Uterus (tissue), 4 donors: ENCODE data around the gene URB2. TPM values are rescaled to one million over a fixed set of nuclear protein-coding genes. Genes with fewer than 3 reads are reported as not detected.

Source experiments
- DNase-seq, 2 donors: peaks; one replicate each; pipeline ENCODE4 v3.0.0-alpha.2; 2019 to 2020
- H3K27ac ChIP-seq, 2 donors: fragments of 200-600 bp; sonication (generic); 1 replicate in 1 of 2; 2 replicates in 1 of 2; pipeline ENCODE4 v1.5.1; 2016 to 2018
- H3K27me3 ChIP-seq, 2 donors: fragments of 200-600 bp; sonication (generic); one replicate each; pipeline ENCODE4 v1.5.1; 2018 to 2019; ENCODE audit warnings: control low read depth in 1 of 2
- H3K36me3 ChIP-seq, 2 donors: fragments of 200-600 bp; sonication (generic); one replicate each; pipeline ENCODE4 v1.5.1; 2019; ENCODE audit warnings: control low read depth in 1 of 2
- H3K4me1 ChIP-seq, 2 donors: fragments of 200-600 bp; sonication (generic); one replicate each; pipeline ENCODE4 v1.5.1; 2018 to 2019; ENCODE audit warnings: control low read depth in 1 of 2
- H3K4me3 ChIP-seq, 2 donors: fragments of 200-600 bp; sonication (generic); 1 replicate in 1 of 2; 2 replicates in 1 of 2; pipeline ENCODE4 v1.5.1; 2018 to 2019; ENCODE audit warnings: mild to moderate bottlenecking in 1 of 2
- H3K9me3 ChIP-seq, 2 donors: fragments of 200-600 bp; sonication (generic); one replicate each; pipeline ENCODE4 v1.5.1; 2019; ENCODE audit warnings: control low read depth in 1 of 2
- CTCF ChIP-seq, 4 experiments: fragments of 200-600 bp in 2 of 4; fragments of 450-650 bp in 2 of 4; sonication (generic) in 2 of 4; IDR thresholded peaks; one replicate each; pipeline ENCODE4 v1.5.1; 2016 to 2019; ENCODE audit warnings: antibody characterized with exemption in 4 of 4, mild to moderate bottlenecking in 2 of 4, moderate library complexity in 1 of 4
- POLR2A ChIP-seq, 2 donors: fragments of 450-650 bp; IDR thresholded peaks; one replicate each; pipeline ENCODE4 v1.6.1; 2016; ENCODE audit warnings: antibody characterized with exemption in 2 of 2, mild to moderate bottlenecking in 1 of 2, moderate library complexity in 1 of 2
- intact Hi-C: fragments of 100-400 bp; cut with DNase I; formaldehyde crosslinking; loops from one replicate; pipeline ENCODE4 v1.15.1; 2023; ENCODE audit warnings: low total_unique reads
- total RNA-seq, 4 donors: library from RNA; depleted of rRNA in 3 of 4; stranded (reverse); fragments of >200 nt in 3 of 4; gene quantifications; one replicate each; pipeline versions ENCODE4 v1.1.0 to v1.2.4, GENCODE V29; 2014 to 2023
- donor health status: DM: yes; HTN: yes; CAD: no.

URB2 gene
- total RNA-seq, 4 donors from 2014 or later = 2.3 to 17.8 (median 8.6) TPM

GRCh38 chr1:229657993-229658755, 32.1 kb downstream of the URB2 start:
- Histone ChIP-seq H3K4me1 (no peaks in the 10 kb centered on the region), H3K4me3 (no peak overlapping the region), H3K9me3 (no peaks in the 10 kb centered on the region), H3K36me3 (no peaks in the 10 kb centered on the region), H3K27me3 (no peaks in the 10 kb centered on the region), H3K27ac (no peak overlapping the region)
- no peak for DNase-seq
- TF ChIP-seq CTCF (IDR thresholded peaks at IDR 0.05) (no peak), POLR2A (IDR thresholded peaks at IDR 0.05) (no peak)
- intact Hi-C loops = no loop called here

- Histone ChIP-seq H3K27ac (no peak overlapping the region), H3K36me3 (no peaks in the 10 kb centered on the region), H3K9me3 (no peaks in the 10 kb centered on the region), H3K4me1 (no peaks in the 10 kb centered on the region), H3K4me3 (no peak overlapping the region), H3K27me3 (no peaks in the 10 kb centered on the region)
- intact Hi-C loops = no loop called here
- TF ChIP-seq CTCF (IDR thresholded peaks at IDR 0.05) = peak; percentile 76 to 92 (median 88)
- no peak for TF ChIP-seq POLR2A (IDR thresholded peaks at IDR 0.05)
- peak; percentile 74 to 76 for DNase-seq
These were observed 35.2 kb downstream of the URB2 start for GRCh38 chr1:229661022-229661877.

GRCh38 chr1:229661897-229662296, 35.9 kb downstream of the URB2 start:
- no peaks in the 10 kb centered on the region for H3K27me3 ChIP-seq
- DNase-seq = no peak
- no peak overlapping the region for H3K4me3 ChIP-seq
- no peak overlapping the region for H3K27ac ChIP-seq
- H3K36me3 ChIP-seq = no peaks in the 10 kb centered on the region
- no peaks in the 10 kb centered on the region for H3K4me1 ChIP-seq
- no peaks in the 10 kb centered on the region for H3K9me3 ChIP-seq
- intact Hi-C loops = no loop called here
- TF ChIP-seq CTCF (IDR thresholded peaks at IDR 0.05) (no peak), POLR2A (IDR thresholded peaks at IDR 0.05) (no peak)

- Histone ChIP-seq H3K27ac (no peak overlapping the region), H3K4me1 (no peaks in the 10 kb centered on the region), H3K36me3 (no peaks in the 10 kb centered on the region), H3K27me3 (no peaks in the 10 kb centered on the region), H3K9me3 (no peaks in the 10 kb centered on the region), H3K4me3 (no peak overlapping the region)
- TF ChIP-seq POLR2A (IDR thresholded peaks at IDR 0.05) = no peak
- TF ChIP-seq CTCF (IDR thresholded peaks at IDR 0.05) = no peak
- no peak for DNase-seq
- intact Hi-C loops = no loop called here
These were observed 38.2 kb downstream of the URB2 start for GRCh38 chr1:229664133-229664689.
